HepG2 (cell line): ENCODE data around the gene WAS. TPM values are rescaled to one million over a fixed set of nuclear protein-coding genes. Genes with fewer than 3 reads are reported as not detected.

Experiments
- ATAC-seq: fragments of 200-7000 bp; cut with Tn5 transposase; 3 replicates; pipeline ENCODE4 v1.9.1; 2020; ENCODE audit warnings: mild to moderate bottlenecking, moderate library complexity
- BruUV-seq: library from RNA; stranded (reverse); fragments of 400-500 nt; replicated peaks from 2 replicates; lab custom pipeline; 2021; lab: Mats Ljungman, UMichigan
- CTCF ChIA-PET: fragments of 300-600 bp; formaldehyde crosslinking; extraction: SDS; loops from one replicate; lab custom pipeline; 2021; ENCODE audit warnings: low total read pairs, inconsistent platforms, low intra/inter-chr PET ratio; lab: Yijun Ruan, JAX
- POLR2A ChIA-PET: fragments of 350-600 bp; sonication (Branson Sonifier 250); formaldehyde crosslinking; loops from one replicate; lab custom pipeline; 2020; ENCODE audit warnings: antibody characterized with exemption, inconsistent platforms; lab: Yijun Ruan, JAX
- DNase-seq: peaks from one replicate; pipeline ENCODE4 v3.0.0-alpha.2; 2015; ENCODE audit warnings: low spot score
- FAIRE-seq: peaks from 3 replicates; lab custom pipeline; 2011; peaks lifted over from hg19 to GRCh38; lab: Jason Lieb, UNC
- H2AFZ ChIP-seq: one replicate; pipeline ENCODE4 v1.6.1; 2011; ENCODE audit warnings: low read length, inconsistent platforms
- H3K27ac ChIP-seq: fragments of 300-600 bp; 3 replicates; pipeline ENCODE4 v1.8.0; 2011; ENCODE audit warnings: mixed run types, mild to moderate bottlenecking, mixed read lengths, low read length, inconsistent platforms; ENCODE audit not compliant: insufficient read depth; ENCODE audit errors: extremely low read length
- H3K27me3 ChIP-seq, 2 experiments: fragments of 200-600 bp in 1 of 2; 2 replicates in 1 of 2; 3 replicates in 1 of 2; pipeline versions ENCODE4 v1.6.0 to v1.8.0; 2011; ENCODE audit warnings: low read length in 2 of 2, mild to moderate bottlenecking in 2 of 2, moderate library complexity in 2 of 2, inconsistent platforms in 1 of 2; ENCODE audit not compliant: insufficient read depth in 2 of 2, control insufficient read depth in 1 of 2
- H3K36me3 ChIP-seq, 2 experiments: fragments of 200-600 bp in 1 of 2; replicated peaks in 1 of 2; 2 replicates in 1 of 2; 3 replicates in 1 of 2; pipeline versions ENCODE4 v1.5.1 to v1.8.0; 2011; ENCODE audit warnings: low read length in 2 of 2, inconsistent platforms in 1 of 2; ENCODE audit not compliant: insufficient read depth in 2 of 2, control insufficient read depth in 1 of 2
- H3K4me1 ChIP-seq: 2 replicates; pipeline ENCODE4 v1.5.1; 2012; ENCODE audit warnings: low read length, inconsistent platforms; ENCODE audit not compliant: insufficient read depth
- H3K4me2 ChIP-seq: 2 replicates; pipeline ENCODE4 v1.6.0; 2011; ENCODE audit warnings: low read depth, low read length, inconsistent platforms
- H3K4me3 ChIP-seq, 3 experiments: fragments of 200-600 bp in 1 of 3; sonication (generic), shearing (Covaris generic) in 1 of 3; replicated peaks in 1 of 3; 2 replicates each; pipeline ENCODE4 v1.5.1; 2011 to 2016; ENCODE audit warnings: low read length in 3 of 3, inconsistent platforms in 2 of 3, low read depth in 2 of 3, mild to moderate bottlenecking in 2 of 3, control low read depth in 1 of 3, mixed read lengths in 1 of 3; ENCODE audit not compliant: insufficient read depth in 1 of 3
- H3K79me2 ChIP-seq: one replicate; pipeline ENCODE4 v1.6.1; 2011; ENCODE audit warnings: low read length, inconsistent platforms; ENCODE audit not compliant: insufficient read depth
- H3K9ac ChIP-seq: 2 replicates; pipeline ENCODE4 v1.6.0; 2011; ENCODE audit warnings: mild to moderate bottlenecking, low read depth, low read length, inconsistent platforms; ENCODE audit not compliant: insufficient read depth
- H3K9me3 ChIP-seq: 2 replicates; pipeline ENCODE4 v1.5.1; 2012; ENCODE audit warnings: mild to moderate bottlenecking, low read length
- H4K20me1 ChIP-seq: 2 replicates; pipeline ENCODE4 v1.6.0; 2011; ENCODE audit warnings: inconsistent platforms, mild to moderate bottlenecking, low read length, moderate library complexity; ENCODE audit not compliant: insufficient read depth
- ARNT2 ChIP-seq: sonication (generic); formaldehyde crosslinking; IDR thresholded peaks from 2 replicates; pipeline ENCODE4 v1.8.0; 2022; ENCODE audit warnings: mild to moderate bottlenecking, low read depth, missing genetic modification reagents, moderate library complexity
- E2F5 ChIP-seq: sonication (generic); formaldehyde crosslinking; conservative IDR thresholded peaks from 2 replicates; pipeline ENCODE4 v1.4.0; 2020; ENCODE audit warnings: missing genetic modification reagents
- HBP1 ChIP-seq: IDR thresholded peaks from 2 replicates; pipeline ENCODE4 v1.6.1; 2016; ENCODE audit warnings: low read depth, control low read depth
- ISL2 ChIP-seq: sonication (generic); formaldehyde crosslinking; IDR thresholded peaks from 2 replicates; pipeline ENCODE4 v1.5.0; 2020; ENCODE audit warnings: missing genetic modification reagents
- KLF15 ChIP-seq: sonication (generic); formaldehyde crosslinking; IDR thresholded peaks from 2 replicates; pipeline ENCODE4 v1.8.1; 2023; ENCODE audit warnings: borderline replicate concordance, mild to moderate bottlenecking, inconsistent platforms, missing genetic modification reagents, mixed read lengths
- MXI1 ChIP-seq: IDR thresholded peaks from 3 replicates; pipeline ENCODE4 v1.6.1; 2012; ENCODE audit warnings: low read depth, low read length, inconsistent platforms, borderline replicate concordance
- POLR2A ChIP-seq, 2 experiments: IDR thresholded peaks; 2 replicates each; pipeline ENCODE4 v1.6.1; 2011; ENCODE audit warnings: low read depth in 2 of 2, low read length in 2 of 2, mild to moderate bottlenecking in 1 of 2, moderate library complexity in 1 of 2; ENCODE audit not compliant: insufficient read depth in 1 of 2
- PRPF4 ChIP-seq: fragments of 200-400 bp; formaldehyde crosslinking; IDR thresholded peaks from 2 replicates; pipeline ENCODE4 v1.6.1; 2016; ENCODE audit warnings: low read length, low read depth; ENCODE audit not compliant: poor library complexity, severe bottlenecking
- SIX1 ChIP-seq: sonication (generic); formaldehyde crosslinking; IDR thresholded peaks from 2 replicates; pipeline ENCODE4 v1.4.0; 2020; ENCODE audit warnings: missing genetic modification reagents, borderline replicate concordance
- TERF1 ChIP-seq: sonication (generic); formaldehyde crosslinking; IDR thresholded peaks from 2 replicates; pipeline ENCODE4 v1.8.0; 2022; ENCODE audit warnings: mild to moderate bottlenecking, missing genetic modification reagents, moderate library complexity
- TFDP2 ChIP-seq: sonication (generic); formaldehyde crosslinking; IDR thresholded peaks from 2 replicates; pipeline ENCODE4 v1.4.0; 2020; ENCODE audit warnings: missing genetic modification reagents
- XBP1 ChIP-seq: sonication (generic); formaldehyde crosslinking; IDR thresholded peaks from 2 replicates; pipeline ENCODE4 v1.5.0; 2020; ENCODE audit warnings: missing genetic modification reagents
- ZBTB44 ChIP-seq: sonication (generic); formaldehyde crosslinking; IDR thresholded peaks from 2 replicates; pipeline ENCODE4 v1.4.0; 2020; ENCODE audit warnings: missing genetic modification reagents
- ZFX ChIP-seq: sonication (generic); formaldehyde crosslinking; IDR thresholded peaks from 2 replicates; pipeline ENCODE4 v1.4.0; 2020; ENCODE audit warnings: mild to moderate bottlenecking, low read depth, missing genetic modification reagents, moderate library complexity
- ZNF704 ChIP-seq: sonication (generic); formaldehyde crosslinking; IDR thresholded peaks from 2 replicates; pipeline ENCODE4 v1.8.1; 2023; ENCODE audit warnings: mild to moderate bottlenecking, inconsistent platforms, moderate library complexity, missing genetic modification reagents, borderline replicate concordance
- ZSCAN31 ChIP-seq: sonication (generic); formaldehyde crosslinking; IDR thresholded peaks from 2 replicates; pipeline ENCODE4 v1.5.0; 2020; ENCODE audit warnings: low read depth, mild to moderate bottlenecking, missing genetic modification reagents
- WGBS: methylation state at CpG from one replicate; pipeline ENCODE4 v1.1.6; 2017; ENCODE audit warnings: low lambda C conversion rate; 5-methylcytosine and 5-hydroxymethylcytosine counted together
- in situ Hi-C: cut with HindIII; loops from 2 replicates; pipeline ENCODE4 v1.10.0; 2017; ENCODE audit warnings: low pct_unique_long_range_greater_than_20kb; ENCODE audit not compliant: extremely low pct_ligation_motif_present
- intact Hi-C: fragments of 100-400 bp; cut with micrococcal nuclease; formaldehyde crosslinking; loops from one replicate; pipeline ENCODE4 v1.10.0; 2022; ENCODE audit not compliant: unreplicated experiment
- polyA plus RNA-seq, 8 experiments: library from polyadenylated mRNA; depleted of rRNA in 3 of 8; stranded (reverse) in 7 of 8; unstranded in 1 of 8; fragments of >200 nt; fragmentation: Illumina TruSeq in 4 of 8; extraction: Trizol in 4 of 8; gene quantifications; 2 replicates each; pipeline versions ENCODE4 v1.2.1 to v1.2.3, GENCODE V29; 2011 to 2016; ENCODE audit warnings: low read depth in 4 of 8, missing spikeins in 1 of 8, mixed read lengths in 1 of 8; ENCODE audit not compliant: insufficient read depth in 1 of 8
- total RNA-seq, 5 experiments: library from RNA; depleted of rRNA; stranded (reverse); fragments of >200 nt; fragmentation: Illumina TruSeq; extraction: Trizol; gene quantifications; 2 replicates each; pipeline ENCODE4 v1.2.3, GENCODE V29; 2016; ENCODE audit warnings: low read depth in 1 of 5

WAS gene
- total and polyA plus RNA-seq, 2 of the 13 experiments (the other 11 are each of a cell fraction or from before 2014, with no cell fraction given): 0.11 TPM; not detected in 1

GRCh38 chrX:48696301-48696908 is 12.8 kb downstream of the WAS start, which contains the start of gene SUV39H1:
Gene SUV39H1, plus strand, starts transcription at chrX:48696734. Its CDS starts 51 bp downstream, at chrX:48696785.
- ATAC-seq (peak; percentile 94), DNase-seq (peak; percentile 71), FAIRE-seq (peak; percentile 69)
- Histone ChIP-seq H3K9ac (peak within 1 kb of the TSS; percentile 69), H4K20me1 (no peaks in the 10 kb centered on the region), H2AFZ (no peak within 1 kb of the TSS), H3K4me3 (peak within 1 kb of the TSS; percentile 54 to 75 (median 62)), H3K36me3 (peaks cover 2 to 12% of the 10 kb centered on the region in 2 experiments; a peak in 3 of 5 replicates), H3K9me3 (no peaks in the 10 kb centered on the region), H3K27me3 (no peaks in the 10 kb centered on the region), H3K4me1 (peaks cover 17% of the 10 kb centered on the region), H3K79me2 (peaks cover 5% of the 10 kb centered on the region), H3K27ac (peak within 1 kb of the TSS; percentile 65), H3K4me2 (peak within 1 kb of the TSS; percentile 98)
- POLR2A ChIA-PET: interaction anchor here (0.6 to 2.5 kb wide), 5 partner anchors 15 to 146 kb away, joined by 3 to 35 read pairs (median 11); no protein-coding TSS in a partner anchor
- intact Hi-C loops: loop anchor here (2.0 kb wide), 1 partner anchor 20 kb away; no protein-coding TSS in a partner anchor
- BruUV-seq: no TSS peak
- no CpG with 5 or more reads among the region's 66 CpGs for WGBS
- in situ Hi-C loops: no loop called here
- CTCF ChIA-PET: no interaction called here
- TF ChIP-seq SIX1 (CRISPR knock-in tag) (no peak), TERF1 (CRISPR knock-in tag) (no peak), POLR2A (IDR thresholded peaks at IDR 0.05; ENCODE audit: insufficient read depth in 1 of 2, low read depth in 2 of 2, low read length in 2 of 2) (peak; percentile 52 to 74), ZSCAN31 (0 out of 2 replicates have a peak, but pooled peaks have one; percentile 49), E2F5 (CRISPR knock-in tag) (peak; percentile 84), XBP1 (CRISPR knock-in tag) (no peak), HBP1 (peak; percentile 80; the same call in 1 of the 2 replicates), KLF15 (CRISPR knock-in tag) (peak; percentile 71; the same call in 1 of the 2 replicates), PRPF4 (no peak), ZBTB44 (CRISPR knock-in tag) (no peak), ARNT2 (CRISPR knock-in tag) (peak; percentile 94), ZNF704 (no peak), TFDP2 (CRISPR knock-in tag) (peak; percentile 88), ISL2 (CRISPR knock-in tag) (no peak), ZFX (CRISPR knock-in tag) (peak; percentile 68), MXI1 (peak; percentile 89; the same call in 2 of the 3 replicates)
